Ovary (tissue), 3 donors: Measurements from ENCODE around the gene CERS6.

Experiments used
- POLR2A ChIP-seq: fragments of 450-650 bp; IDR thresholded peaks from one replicate; pipeline ENCODE4 v1.6.1; 2017; ENCODE audit warnings: antibody characterized with exemption, mild to moderate bottlenecking, moderate library complexity
- TF ChIP-seq, protein P1 (sequence below), 3 donors: fragments of 450-650 bp in 2 of 3; fragments of 200-600 bp in 1 of 3; IDR thresholded peaks; one replicate each; pipeline versions ENCODE4 v1.5.1 to v1.8.0; 2016 to 2022; ENCODE audit warnings: antibody characterized with exemption in 3 of 3, mild to moderate bottlenecking in 1 of 3
- donor health status: DM: no; HTN: no; CAD: no.

DNA sequence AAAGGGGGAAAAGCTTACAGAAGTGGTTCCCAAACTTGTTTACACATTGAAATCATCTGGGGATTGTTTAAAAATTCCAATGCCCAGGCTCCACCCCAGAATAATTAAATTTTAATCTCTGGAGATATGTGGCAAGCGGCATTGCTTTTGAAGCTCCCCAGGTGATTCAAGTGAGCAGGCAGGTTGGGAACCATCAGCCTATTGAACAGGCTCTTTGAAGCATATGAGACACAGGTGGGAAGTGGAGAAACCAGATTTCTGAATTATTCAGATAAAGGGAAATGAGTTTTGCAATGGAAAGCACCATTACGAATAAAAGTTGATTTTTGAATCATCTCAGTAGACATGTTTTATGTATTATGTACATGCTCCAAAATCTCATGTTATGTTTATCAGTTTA lies 288.8 kb downstream of the CERS6 start:
- TF ChIP-seq, protein P1, sequence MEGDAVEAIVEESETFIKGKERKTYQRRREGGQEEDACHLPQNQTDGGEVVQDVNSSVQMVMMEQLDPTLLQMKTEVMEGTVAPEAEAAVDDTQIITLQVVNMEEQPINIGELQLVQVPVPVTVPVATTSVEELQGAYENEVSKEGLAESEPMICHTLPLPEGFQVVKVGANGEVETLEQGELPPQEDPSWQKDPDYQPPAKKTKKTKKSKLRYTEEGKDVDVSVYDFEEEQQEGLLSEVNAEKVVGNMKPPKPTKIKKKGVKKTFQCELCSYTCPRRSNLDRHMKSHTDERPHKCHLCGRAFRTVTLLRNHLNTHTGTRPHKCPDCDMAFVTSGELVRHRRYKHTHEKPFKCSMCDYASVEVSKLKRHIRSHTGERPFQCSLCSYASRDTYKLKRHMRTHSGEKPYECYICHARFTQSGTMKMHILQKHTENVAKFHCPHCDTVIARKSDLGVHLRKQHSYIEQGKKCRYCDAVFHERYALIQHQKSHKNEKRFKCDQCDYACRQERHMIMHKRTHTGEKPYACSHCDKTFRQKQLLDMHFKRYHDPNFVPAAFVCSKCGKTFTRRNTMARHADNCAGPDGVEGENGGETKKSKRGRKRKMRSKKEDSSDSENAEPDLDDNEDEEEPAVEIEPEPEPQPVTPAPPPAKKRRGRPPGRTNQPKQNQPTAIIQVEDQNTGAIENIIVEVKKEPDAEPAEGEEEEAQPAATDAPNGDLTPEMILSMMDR (IDR thresholded peaks at IDR 0.05): no peak
- TF ChIP-seq POLR2A: no peak
